Smooth muscle cell (in vitro differentiated cells): Measurements from ENCODE around the gene CORO2B. TPM values are rescaled to one million over a fixed set of nuclear protein-coding genes. Genes with fewer than 3 reads are reported as not detected.

Source experiments
- DNase-seq: peaks from one replicate; lab custom pipeline; 2025; ENCODE audit not compliant: unreplicated experiment; lab: John Stamatoyannopoulos, UW
- H2AFZ ChIP-seq: fragments of 200-600 bp; sonication (generic); 2 replicates; pipeline ENCODE4 v1.6.0; 2016; ENCODE audit warnings: antibody characterized with exemption, low read depth, mild to moderate bottlenecking
- H3F3A ChIP-seq: fragments of 200-600 bp; sonication (generic); 2 replicates; pipeline ENCODE4 v1.6.0; 2017; ENCODE audit warnings: antibody characterized with exemption, low read depth
- H3K27ac ChIP-seq: fragments of 200-600 bp; sonication (generic); 2 replicates; pipeline ENCODE4 v1.5.1; 2016; ENCODE audit warnings: low read depth, mild to moderate bottlenecking
- H3K27me3 ChIP-seq: fragments of 200-600 bp; sonication (generic); 2 replicates; pipeline ENCODE4 v1.6.1; 2016; ENCODE audit warnings: low read depth, mild to moderate bottlenecking
- H3K36me3 ChIP-seq: fragments of 200-600 bp; sonication (generic); 2 replicates; pipeline ENCODE4 v1.5.1; 2016; ENCODE audit warnings: low read depth
- H3K4me1 ChIP-seq: fragments of 200-600 bp; sonication (generic); 2 replicates; pipeline ENCODE4 v1.5.1; 2016; ENCODE audit warnings: low read depth
- H3K4me2 ChIP-seq: fragments of 200-600 bp; sonication (generic); 2 replicates; pipeline ENCODE4 v1.6.0; 2016; ENCODE audit warnings: mild to moderate bottlenecking
- H3K4me3 ChIP-seq: fragments of 200-600 bp; sonication (generic); 2 replicates; pipeline ENCODE4 v1.5.1; 2016; ENCODE audit warnings: mild to moderate bottlenecking
- H3K79me2 ChIP-seq: fragments of 200-600 bp; sonication (generic); 2 replicates; pipeline ENCODE4 v1.6.0; 2016; ENCODE audit warnings: low read depth, mild to moderate bottlenecking
- H3K9ac ChIP-seq: fragments of 200-600 bp; sonication (generic); 2 replicates; pipeline ENCODE4 v1.6.0; 2016; ENCODE audit warnings: low read depth
- H3K9me3 ChIP-seq: fragments of 200-600 bp; sonication (generic); replicated peaks from 2 replicates; pipeline ENCODE4 v1.5.1; 2016; ENCODE audit warnings: low read depth
- H4K20me1 ChIP-seq: fragments of 200-600 bp; sonication (generic); 2 replicates; pipeline ENCODE4 v1.6.0; 2016; ENCODE audit warnings: low read depth
- CTCF ChIP-seq: fragments of 200-600 bp; sonication (generic); IDR thresholded peaks from 2 replicates; pipeline ENCODE4 v1.5.1; 2017; ENCODE audit warnings: borderline replicate concordance, mild to moderate bottlenecking, antibody characterized with exemption; ENCODE audit not compliant: insufficient read depth, poor library complexity, severe bottlenecking
- WGBS: methylation state at CpG from one replicate; pipeline ENCODE4 v1.1.7; 2016; ENCODE audit warnings: low lambda C conversion rate; 5-methylcytosine and 5-hydroxymethylcytosine counted together
- polyA plus RNA-seq: library from polyadenylated mRNA; unstranded; fragments of >200 nt; fragmentation: Nextera tagmentation; extraction: Ambion mirVana; gene quantifications from 2 replicates; pipeline ENCODE4 v1.2.1, GENCODE V29; 2016
- total RNA-seq: library from RNA; depleted of rRNA; stranded (reverse); fragments of >200 nt; gene quantifications from 2 replicates; pipeline ENCODE4 v1.2.3, GENCODE V29; 2014

The CORO2B gene
- total and polyA plus RNA-seq, 2 experiments from 2014 or later = 0.47 to 0.49 TPM

- no peak overlapping the region for H2AFZ ChIP-seq
- H3F3A ChIP-seq = no peaks in the 10 kb centered on the region
- H3K27me3 ChIP-seq = no peaks in the 10 kb centered on the region
- no peaks in the 10 kb centered on the region for H3K36me3 ChIP-seq
- TF ChIP-seq CTCF = no peak
- no peaks in the 10 kb centered on the region for H3K9me3 ChIP-seq
- no peak overlapping the region for H3K4me3 ChIP-seq
- no peak for DNase-seq
- no peaks in the 10 kb centered on the region for H3K79me2 ChIP-seq
- H3K9ac ChIP-seq = no peak overlapping the region
- H3K27ac ChIP-seq = no peak overlapping the region
- no peak overlapping the region for H3K4me2 ChIP-seq
- H4K20me1 ChIP-seq = no peaks in the 10 kb centered on the region
- WGBS = 80% methylated on average over 6 of the region's 6 CpGs
- H3K4me1 ChIP-seq = no peaks in the 10 kb centered on the region
Observed at GRCh38 chr15:68653801-68654200, 75.0 kb downstream of the CORO2B start.

GRCh38 chr15:68654786-68655560 is 76.2 kb downstream of the CORO2B start:
- no peaks in the 10 kb centered on the region for H3K4me1 ChIP-seq
- no peak overlapping the region for H3K4me3 ChIP-seq
- no peaks in the 10 kb centered on the region for H3K9me3 ChIP-seq
- no peaks in the 10 kb centered on the region for H4K20me1 ChIP-seq
- no peaks in the 10 kb centered on the region for H3F3A ChIP-seq
- TF ChIP-seq CTCF = no peak
- no peak overlapping the region for H3K4me2 ChIP-seq
- no peaks in the 10 kb centered on the region for H3K36me3 ChIP-seq
- 87% methylated on average over 8 of the region's 8 CpGs for WGBS
- H3K79me2 ChIP-seq = no peaks in the 10 kb centered on the region
- no peaks in the 10 kb centered on the region for H3K27me3 ChIP-seq
- H3K27ac ChIP-seq = no peak overlapping the region
- no peak for DNase-seq
- no peak overlapping the region for H3K9ac ChIP-seq
- H2AFZ ChIP-seq = no peak overlapping the region

- 82% methylated on average over 7 of the region's 8 CpGs for WGBS
- no peak for TF ChIP-seq CTCF
- H3F3A ChIP-seq = no peaks in the 10 kb centered on the region
- H4K20me1 ChIP-seq = no peaks in the 10 kb centered on the region
- H3K9ac ChIP-seq = no peak overlapping the region
- no peaks in the 10 kb centered on the region for H3K79me2 ChIP-seq
- no peak overlapping the region for H3K27ac ChIP-seq
- H3K9me3 ChIP-seq = no peaks in the 10 kb centered on the region
- H3K27me3 ChIP-seq = no peaks in the 10 kb centered on the region
- no peaks in the 10 kb centered on the region for H3K4me1 ChIP-seq
- H2AFZ ChIP-seq = no peak overlapping the region
- DNase-seq = no peak
- no peaks in the 10 kb centered on the region for H3K36me3 ChIP-seq
- H3K4me3 ChIP-seq = no peak overlapping the region
- H3K4me2 ChIP-seq = no peak overlapping the region
Observed at GRCh38 chr15:68655686-68656437, 77.1 kb downstream of the CORO2B start.
